HT1080 (cell line): ENCODE data around the gene PHACTR1. TPM values are rescaled to one million over a fixed set of nuclear protein-coding genes. Genes with fewer than 3 reads are reported as not detected.
A peak's percentile ranks its signal among the peaks of the same experiment; 100 is the strongest.
"Not testable (repeated sequence)": the region's sequence is repeated elsewhere in the genome, so short reads cannot be mapped to it uniquely, and the experiment has no call there.

Experiments used
- DNase-seq: peaks from one replicate; pipeline ENCODE4 v3.0.0-alpha.2; 2015; ENCODE audit warnings: low read depth
- total RNA-seq: library from RNA; depleted of rRNA; stranded (reverse); fragments of >200 nt; shearing (Covaris generic); gene quantifications from 2 replicates; pipeline ENCODE4 v1.2.3, GENCODE V29; 2014

The PHACTR1 gene
- total RNA-seq, 1 experiment from 2014 or later: 7.8 TPM

DNA sequence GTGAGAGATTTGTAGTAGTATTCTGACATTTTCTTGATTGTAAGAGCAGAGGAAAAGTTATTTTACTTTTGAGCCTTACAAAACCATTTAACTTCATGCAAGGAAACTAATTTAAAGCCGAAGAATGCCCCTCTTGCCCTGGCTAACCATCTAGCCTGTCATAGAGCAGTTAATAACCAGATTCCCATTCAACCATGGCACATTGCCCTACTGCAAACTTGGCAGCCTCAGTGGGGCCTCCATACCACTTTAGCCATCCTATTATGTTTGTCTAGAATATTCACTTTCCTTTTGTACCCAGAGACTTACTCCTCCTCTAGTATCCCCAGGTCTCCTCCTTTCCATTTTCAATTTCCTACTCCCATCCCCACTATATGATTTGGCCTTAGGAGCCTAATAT is 380.9 kb downstream of the PHACTR1 start:
- DNase-seq: no peak

DNA sequence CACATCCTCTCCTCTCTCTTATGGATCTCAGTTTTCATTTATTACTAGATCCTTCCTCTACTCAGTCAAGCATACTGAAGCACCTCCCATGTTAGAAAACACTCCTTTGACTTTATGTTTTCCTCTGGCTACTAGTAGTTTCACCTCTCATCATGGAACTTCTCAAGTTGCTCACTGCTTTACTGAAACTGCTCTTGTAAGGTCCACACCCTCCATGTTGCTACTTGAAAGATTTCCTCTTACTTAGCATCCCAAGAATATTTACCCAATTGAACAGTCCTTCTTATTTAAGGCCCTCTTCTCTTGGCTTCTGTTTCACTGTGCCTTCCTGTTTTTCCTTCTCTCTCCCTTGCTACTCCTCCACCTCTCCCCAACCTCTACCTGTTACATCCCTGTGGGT is 381.4 kb downstream of the PHACTR1 start:
- DNase-seq: no peak

DNA sequence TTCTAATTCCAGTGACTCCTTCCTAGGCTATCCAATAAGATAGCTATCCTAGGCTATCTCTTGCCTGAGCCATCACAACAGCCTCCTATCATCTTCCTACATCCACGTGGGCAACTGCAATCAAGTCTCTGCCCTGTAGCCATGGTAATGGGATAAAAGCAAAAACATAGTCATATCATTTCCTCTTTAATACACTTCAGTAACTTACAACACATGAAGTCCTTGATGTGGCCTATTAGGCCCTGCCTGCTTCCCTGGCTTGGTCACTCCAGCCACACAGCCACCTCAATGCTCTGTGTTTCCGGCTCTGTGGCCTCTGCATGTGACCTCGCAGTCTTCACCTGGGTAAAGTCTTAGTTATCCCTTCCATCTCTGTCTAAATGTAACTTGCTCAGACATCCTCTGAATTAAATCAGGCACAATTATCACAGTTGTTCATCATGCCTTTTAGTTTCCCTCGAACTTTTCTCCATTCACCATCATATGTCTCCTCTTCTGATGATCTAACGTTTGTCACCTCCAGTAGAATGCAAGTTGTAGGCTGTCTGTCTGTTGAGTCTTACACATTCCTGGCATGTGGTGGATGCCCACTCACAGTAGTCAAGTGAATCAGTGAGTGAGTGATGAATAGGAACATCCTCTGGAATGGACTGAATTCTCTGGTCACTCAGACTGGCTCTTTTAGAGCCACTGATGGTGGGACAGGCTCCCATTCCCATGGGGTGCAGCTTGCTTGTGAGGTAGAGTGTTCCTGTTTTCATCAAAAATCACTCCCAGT is 382.4 kb downstream of the PHACTR1 start:
- peak; percentile 52 for DNase-seq

DNA sequence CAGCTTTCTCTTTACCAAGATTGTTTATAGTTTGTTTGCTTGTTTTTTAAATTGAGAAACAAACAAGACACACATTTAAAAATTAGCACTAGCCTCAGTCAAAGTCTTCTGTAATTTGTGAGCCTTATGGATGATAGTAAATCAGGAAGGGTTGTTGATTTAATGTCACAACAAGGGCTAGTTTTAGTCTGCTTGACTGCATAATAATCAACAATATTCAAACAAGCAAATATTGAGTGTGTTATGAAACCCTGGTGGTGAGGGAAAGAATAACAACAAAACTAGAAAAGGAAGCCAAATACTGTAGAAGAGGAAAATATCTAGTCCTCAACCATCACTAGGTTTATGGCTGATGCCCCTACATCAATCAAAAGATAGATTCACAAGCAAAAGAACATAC is 383.2 kb downstream of the PHACTR1 start:
- no peak for DNase-seq

DNA sequence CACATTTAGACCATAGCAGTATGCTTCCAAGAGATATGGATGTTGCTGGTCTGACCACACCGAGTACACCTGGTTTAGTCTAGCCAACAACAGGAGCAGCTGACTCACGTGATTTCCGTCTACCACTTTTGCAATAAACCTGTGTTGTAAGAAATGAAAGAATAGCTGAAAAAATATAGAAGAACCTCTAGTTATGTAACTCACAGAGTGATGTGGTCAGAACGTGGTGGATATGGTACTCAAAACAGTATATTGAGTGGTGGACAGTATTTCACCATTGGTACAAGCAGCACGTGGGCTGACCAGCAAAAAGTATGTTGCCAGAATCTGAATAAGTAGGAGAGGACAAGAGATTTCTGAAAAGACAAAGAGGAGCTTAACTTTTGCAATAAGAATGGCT is 384.8 kb downstream of the PHACTR1 start:
- DNase-seq: no peak

DNA sequence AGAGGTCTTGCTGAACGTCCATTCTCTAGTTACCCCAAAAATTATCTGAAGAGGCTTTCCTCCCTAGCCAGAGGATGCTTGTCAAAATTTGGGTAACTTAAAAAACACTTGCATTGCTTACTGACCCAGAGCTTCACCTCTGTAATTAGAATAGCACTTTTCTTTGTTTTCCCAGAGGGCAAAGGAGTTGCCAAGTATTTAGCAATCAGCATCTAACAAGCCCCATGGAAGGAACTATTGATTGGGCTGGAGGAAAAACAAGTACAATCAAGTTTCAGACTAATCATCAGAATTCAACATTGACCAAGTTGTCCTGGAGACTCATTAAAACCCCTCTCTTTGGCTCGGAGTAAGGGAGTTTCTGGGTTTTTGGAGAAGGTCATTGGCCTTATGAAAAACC is 385.4 kb downstream of the PHACTR1 start:
- DNase-seq: no peak

DNA sequence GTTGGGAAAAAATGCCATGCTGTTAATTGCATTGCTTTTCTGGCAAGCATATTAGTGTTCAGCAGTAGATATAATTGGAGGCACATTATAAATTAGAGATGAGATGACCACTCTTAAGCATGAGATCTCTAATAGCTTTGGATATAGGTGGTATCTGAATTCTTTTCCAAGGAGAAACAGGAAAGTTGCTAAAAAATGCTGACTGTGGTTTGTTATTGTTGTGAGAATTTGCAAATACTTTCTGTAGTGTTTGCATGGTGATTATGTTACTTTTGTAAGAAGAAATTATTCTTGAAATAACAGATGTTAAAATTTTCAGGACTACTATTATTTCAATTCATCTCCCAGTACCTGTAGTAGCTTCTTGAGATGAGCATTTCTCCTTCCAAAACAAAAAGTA is 386.6 kb downstream of the PHACTR1 start:
- no peak for DNase-seq

DNA sequence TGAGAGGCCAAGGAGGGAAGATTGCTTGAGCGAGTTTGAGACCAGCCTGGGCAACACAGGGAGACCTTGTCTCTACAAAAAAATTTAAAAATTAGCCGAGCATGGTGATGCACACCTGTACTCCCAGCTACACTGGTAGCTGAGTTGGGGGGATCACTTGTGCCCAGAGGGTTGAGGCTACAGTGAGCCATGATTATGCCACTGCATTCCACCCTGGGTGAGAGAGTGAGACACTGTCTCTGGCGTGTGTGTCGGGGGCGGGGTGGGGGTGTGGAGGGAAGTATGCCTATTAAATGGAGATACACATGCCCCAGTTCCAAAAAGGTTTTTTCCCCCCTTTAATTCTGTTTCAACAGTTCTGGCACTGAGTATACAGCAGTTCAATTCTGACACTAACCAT is 388.6 kb downstream of the PHACTR1 start:
- DNase-seq: no peak

DNA sequence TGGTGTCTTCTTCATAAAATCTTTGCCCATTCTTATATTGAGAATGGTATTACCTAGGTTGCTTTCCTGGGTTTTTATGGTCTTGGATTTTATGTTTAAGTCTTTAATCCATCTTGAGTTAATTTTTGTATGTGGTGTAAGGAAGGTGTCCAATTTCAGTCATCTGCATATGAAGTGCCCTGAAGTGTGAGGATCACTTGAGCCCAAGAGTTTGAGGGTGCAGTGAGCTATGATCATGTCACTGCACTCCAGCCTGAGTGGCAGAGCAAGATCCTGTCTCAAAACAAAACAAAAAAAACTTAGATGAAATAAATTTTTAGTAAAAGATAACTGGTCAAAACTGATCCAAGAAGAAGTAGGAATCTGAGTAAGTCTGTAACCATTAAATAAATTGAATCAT is 396.4 kb downstream of the PHACTR1 start:
- no peak for DNase-seq

DNA sequence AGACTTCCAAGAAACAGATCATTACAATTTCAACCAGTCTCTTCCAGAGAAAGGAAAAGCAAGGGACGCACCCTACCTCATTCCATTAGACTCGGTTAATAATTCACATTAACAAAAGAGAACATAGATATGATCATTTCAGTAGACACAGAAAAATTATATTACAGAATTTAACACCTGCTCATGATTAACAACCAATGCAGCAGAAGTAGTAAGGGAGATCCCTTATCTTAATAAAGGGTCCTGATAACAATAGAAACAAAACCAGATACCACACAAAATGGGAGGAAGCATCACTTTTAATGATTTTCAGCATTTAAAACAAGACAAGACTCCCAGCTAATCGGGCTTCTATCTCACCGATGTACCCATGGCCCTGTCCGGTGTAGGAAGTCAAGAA is 396.8 kb downstream of the PHACTR1 start:
- DNase-seq: no peak

DNA sequence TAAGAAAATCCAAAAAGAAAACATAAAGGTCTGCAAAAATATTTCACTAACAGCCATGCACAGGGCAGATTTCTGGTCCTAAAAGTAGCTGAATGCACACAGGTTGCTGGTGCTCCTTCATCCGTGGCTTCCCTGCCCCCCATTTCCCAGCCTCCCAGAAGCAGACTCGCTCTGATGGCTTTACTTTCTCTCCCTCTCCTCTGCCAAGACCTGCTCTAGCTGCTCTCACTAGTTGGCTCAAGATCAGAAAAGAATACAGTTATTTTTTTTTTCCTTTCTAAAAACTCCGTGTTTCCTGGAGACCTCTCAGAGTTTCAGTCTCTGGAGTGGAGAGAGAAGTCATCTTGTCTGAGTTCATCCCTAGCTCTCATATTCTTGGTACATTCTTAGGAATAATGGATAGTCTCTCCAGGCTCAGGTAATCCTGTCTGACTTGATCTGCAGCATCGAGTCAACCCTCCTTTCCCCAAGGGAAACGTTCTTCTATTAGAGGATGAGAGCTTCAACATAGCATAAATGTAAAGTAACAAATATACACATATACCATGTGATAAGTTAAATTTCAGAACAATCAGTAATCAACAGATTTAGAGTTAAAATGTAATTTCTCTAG is 397.5 kb downstream of the PHACTR1 start:
- DNase-seq: no peak

DNA sequence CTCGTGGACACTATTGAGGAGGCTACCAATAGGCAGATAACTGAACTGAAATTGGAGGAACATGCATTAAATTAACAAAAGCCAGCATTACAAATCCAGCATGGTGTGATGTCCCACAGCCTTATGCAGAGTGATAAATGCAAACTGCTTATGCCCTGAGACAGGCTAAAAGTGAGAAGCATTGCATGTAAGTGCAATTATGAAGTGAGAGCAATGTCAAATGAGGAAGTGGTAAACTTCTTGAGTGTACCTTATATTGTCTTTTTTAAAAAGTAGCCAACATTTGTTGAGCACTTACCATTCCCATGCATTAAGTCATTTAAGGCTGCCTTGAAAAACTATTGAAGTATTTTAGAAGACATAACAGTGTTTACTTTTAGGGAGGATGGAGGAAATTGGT is 399.6 kb downstream of the PHACTR1 start:
- no peak for DNase-seq

DNA sequence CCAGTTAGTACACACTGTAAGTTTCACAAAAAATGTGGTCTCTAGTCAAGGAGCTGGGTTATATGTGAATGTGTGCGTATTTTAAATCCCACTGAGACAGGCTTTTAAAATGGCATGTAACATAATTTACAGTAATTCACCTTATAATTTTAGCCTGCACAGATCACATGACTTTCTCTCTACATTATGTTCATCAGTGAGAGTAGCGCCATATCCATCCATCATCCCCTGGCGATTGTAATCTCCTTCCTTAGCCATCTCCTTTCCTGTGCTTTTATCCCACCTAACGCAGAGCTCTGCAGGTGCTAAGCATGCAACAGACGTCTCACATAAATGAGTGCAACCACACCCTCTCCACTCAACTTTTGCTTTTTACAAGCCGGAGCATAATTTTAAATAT is 401.0 kb downstream of the PHACTR1 start:
- no peak for DNase-seq

DNA sequence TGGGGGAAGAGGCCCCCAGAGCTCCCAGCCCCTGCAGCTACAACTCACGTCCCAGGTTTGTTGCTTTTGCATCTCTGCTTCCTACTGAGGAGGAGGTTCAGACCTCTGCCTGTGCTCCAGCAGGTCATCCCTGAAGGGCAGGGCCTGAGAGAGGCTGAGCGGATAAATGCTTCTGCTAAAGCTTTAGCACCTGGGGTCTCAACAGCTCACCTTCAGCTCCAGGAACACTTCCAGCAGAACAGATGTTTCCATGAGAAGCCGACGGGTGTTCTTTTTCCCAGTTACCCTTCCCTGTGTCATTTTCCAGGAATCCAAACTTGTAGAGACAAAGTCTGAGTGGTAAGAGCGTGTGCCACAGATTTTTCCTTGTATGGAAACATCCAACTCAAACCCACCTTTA is 403.0 kb downstream of the PHACTR1 start:
- no peak for DNase-seq

DNA sequence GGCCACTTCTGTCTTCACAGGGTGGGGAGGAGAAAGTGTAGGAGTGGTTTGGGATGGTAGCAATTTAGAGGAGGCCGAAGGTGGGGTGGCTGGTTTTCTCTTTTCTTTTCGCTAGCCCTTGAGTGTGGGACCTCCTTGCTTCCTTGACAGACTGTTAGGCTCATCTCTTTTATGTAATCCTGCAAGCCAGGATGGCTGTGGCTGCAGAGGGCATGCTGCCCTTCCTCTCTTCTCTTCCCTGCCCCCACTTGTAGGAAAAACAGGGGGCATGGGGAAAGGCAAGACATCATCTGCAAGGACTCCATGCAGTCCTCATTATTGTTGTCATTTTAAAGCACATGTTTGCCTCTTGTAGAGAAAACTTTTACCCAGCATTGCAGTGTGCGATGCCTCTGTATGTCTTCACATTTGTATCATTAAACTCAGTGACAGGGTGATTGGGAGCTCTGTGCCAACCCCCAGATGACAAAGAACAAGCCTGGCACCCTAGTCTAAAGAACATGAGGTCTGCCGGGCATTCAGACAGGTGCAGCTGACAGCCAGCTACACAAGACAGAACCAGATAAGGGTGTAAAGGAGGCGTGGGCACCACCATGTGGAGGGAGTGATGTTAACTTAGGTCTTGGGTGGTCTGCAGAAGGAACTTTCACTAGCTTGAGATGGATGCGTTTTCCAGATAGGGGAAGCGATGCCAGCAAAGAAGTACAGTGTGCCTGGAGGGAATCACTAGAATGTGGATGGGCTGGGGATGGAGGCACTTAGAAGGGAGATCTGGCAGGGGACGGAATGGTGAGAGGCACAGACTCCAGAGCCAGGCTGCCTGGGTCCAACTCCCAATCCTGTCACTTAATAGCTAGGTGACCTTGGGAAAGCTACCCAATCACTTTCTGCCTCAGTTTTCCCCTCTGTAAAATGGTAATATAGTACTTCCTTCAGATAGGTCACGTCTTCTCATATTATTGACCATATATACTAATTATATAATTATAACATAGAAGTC is 404.2 kb downstream of the PHACTR1 start:
- peak; percentile 20 for DNase-seq

DNA sequence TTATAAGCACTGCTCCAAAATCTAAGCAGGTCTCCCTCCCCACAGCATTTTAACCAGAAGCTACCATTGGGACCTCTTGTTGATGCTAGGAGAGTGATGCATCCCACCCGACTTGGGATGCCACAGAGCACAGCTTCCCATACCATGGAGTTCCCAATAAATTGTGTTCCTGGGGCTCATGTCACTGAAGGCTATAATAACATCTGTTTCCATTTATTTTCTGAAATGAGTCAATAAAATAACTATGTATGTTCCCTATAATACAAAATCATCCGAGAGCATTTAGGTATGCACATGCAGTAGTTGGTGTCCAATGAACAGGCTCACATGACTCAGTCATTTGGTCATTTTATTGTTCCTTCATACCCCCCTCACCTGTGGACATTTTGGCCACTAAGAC is 407.6 kb downstream of the PHACTR1 start:
- DNase-seq: no peak

DNA sequence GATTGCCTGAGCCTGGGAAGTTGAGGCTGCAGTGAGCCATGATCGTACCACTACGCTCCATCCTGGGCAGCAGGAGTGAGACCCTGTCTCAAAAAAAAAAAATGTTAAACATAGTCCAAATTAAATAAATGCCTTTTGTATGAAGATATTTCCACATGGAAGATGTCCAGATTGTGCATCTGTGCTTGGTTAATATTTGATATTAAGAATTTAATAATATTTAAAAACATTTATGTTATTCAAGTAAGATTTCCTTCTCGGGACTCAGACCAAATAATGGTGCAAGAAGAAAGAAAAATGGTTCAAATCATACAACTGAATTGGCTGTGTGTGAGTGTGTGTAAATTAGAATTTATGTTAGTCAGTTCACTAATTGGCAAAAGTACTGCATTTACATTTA is 409.3 kb downstream of the PHACTR1 start:
- no peak for DNase-seq

DNA sequence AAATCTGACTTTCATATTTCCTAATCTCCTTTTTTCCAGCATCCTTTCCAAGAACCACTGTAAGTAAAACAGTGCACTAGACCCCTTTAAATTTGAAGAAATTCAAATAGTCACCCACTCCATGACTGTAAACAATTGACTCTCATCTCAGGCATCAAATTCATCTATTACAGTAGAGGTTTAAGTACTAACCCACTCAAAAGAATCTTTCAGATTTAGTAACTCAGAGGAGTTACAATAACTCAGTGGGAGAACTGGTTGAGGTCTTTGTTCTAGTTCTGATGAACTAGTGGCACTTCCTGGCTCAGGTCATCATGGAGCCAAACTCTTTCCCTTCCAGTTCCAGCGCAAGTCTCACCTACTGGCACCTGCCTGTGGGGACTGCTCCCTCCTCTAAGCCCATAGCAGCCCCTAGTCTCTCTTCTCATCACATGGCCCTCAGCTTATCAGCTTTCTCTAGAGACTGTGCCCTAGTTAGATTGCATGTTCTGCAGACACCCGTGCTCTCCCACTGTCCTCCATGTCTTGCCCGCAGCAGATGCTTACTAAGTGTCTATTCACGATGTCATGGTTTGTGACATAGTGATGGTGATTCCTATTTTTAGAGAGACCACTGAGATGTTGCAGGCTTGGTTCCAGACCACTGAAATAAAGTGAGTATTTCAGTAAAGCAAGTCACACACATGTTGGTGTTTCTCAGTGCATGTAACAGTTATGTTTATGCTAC is 415.5 kb downstream of the PHACTR1 start:
- DNase-seq: no peak

DNA sequence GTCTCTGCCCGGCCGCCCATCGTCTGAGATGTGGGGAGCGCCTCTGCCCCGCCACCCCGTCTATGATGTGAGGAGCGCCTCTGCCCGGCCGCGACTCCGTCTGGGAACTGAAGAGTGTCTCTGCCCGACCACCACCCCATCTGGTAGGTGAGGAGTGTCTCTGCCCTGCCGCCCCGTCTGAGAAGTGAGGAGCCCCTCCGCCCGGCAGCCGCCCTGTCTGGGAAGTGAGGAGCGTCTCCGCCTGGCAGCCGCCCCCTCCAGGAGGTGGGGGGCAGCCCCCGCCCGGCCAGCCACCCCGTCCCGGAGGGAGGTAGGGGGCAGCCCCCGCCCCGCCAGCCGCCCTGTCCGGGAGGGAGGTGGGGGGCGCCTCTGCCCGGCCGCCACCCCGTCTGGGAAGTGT is 417.3 kb downstream of the PHACTR1 start:
- DNase-seq: not testable (repeated sequence)

DNA sequence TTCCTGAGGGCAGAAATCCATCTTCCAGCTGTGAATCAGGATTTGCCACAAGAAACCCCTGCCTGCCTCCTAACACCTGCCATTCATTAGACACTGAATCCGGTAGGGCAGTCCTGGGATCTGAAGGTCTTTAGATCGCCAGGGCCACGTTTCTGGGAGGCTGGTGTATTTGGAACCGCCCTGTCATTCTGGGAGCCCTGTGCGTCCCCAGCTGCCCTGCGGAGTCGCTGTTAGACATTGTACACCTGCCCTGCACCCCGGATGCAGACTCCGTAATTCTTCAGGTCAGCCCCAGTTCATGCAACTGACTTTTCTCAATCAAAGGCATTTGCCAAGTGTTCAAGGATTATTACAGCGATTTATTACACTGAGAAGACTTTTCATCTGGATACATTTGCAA is 418.6 kb downstream of the PHACTR1 start:
- no peak for DNase-seq

DNA sequence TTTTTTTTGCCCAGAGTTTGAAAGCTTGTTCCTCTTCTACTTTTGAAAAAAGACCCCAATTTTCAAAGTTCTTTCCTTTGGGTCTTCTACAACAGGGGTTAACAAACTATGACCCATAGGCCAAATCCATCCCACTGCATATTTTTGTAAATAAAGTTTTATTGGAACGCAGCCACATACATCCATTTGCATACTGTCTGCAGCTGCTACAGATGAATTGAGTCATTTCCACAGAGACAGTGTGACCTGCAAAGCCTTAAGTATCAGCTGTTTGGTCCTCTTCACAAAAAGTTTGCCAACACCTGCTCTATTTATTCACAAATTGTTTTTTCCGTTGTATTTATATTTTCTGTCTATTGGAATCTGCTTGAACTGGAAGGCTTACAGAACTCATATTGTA is 422.6 kb downstream of the PHACTR1 start:
- DNase-seq: no peak
